ENCODE data around the gene SBF2.
"Not testable (repeated sequence)": the region's sequence is repeated elsewhere in the genome, so short reads cannot be mapped to it uniquely, and the experiment has no call there.

The SBF2 gene

DNA sequence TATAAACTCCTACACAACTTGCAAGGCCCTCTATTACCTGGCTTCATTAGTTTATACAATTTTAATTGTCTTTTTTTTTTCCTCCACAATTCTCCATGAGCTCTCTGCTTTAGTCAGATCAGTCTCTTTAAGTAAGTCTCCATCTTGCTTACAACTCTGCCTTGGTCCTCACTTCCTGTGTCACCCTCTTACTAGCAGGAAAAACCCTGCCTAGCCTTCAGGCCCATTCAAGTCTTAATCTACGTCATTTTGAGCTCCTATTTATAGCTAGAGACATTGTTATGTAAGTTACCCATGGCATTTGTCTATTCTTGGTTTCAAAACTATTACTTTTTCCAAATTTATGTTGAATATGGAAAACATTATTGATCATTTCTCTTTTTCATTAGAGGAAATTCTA, 177.4 kb downstream of the SBF2 start:
- Histone ChIP-seq H3K4me3 (ENCODE audit: low read length) (no peak overlapping the region), H2AFZ (ENCODE audit: low read depth, low read length) (no peak overlapping the region), H3K9me3 (ENCODE audit: low read length) (no peaks in the 10 kb centered on the region), H3K4me1 (ENCODE audit: insufficient read depth, low read length) (no peaks in the 10 kb centered on the region), H3K36me3 (ENCODE audit: insufficient read depth, low read length) (no peaks in the 10 kb centered on the region), H3K27me3 (ENCODE audit: insufficient read depth, low read length) (no peaks in the 10 kb centered on the region)

DNA sequence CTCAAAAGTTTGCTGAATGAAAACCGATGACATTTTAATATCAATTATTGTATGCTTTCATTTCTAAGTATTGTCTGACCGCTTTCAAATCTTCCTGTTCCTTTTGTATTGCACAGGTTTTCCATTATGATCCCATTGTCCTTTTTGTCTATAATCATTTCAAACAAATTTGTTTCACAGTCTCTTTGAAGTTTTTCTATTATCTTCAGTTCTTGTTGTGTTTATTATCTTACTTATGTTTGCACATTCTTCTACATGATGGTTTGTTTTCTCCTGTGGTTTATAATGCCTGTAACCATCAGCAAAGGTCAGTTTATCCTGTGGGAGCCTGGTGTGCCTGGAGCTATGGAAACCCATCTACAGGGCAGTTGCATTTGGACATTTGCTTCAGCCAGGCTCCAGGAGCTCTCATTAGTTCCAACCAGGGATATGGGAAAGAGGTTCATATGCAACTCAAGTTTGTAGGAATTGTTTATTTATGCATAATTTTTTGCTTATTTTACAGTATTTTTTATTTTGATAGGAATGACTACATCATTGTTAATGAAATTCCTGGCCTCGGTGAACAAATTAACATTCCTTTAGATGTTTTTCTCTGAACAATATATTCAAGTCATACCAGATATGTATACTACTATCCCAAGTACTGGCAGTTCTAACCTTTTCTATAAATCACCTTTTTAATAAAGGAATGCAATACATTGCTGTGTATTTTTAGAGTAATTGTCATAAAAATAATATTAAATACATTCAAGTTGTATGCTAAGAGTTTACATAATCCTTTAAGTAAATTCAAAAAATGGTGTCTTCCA, 179.2 kb downstream of the SBF2 start:
- H3K4me3 ChIP-seq (ENCODE audit: low read length): no peak overlapping the region
- no peaks in the 10 kb centered on the region for H3K9me3 ChIP-seq (ENCODE audit: low read length)
- H2AFZ ChIP-seq (ENCODE audit: low read depth, low read length): no peak overlapping the region
- no peaks in the 10 kb centered on the region for H3K4me1 ChIP-seq (ENCODE audit: insufficient read depth, low read length)
- no peaks in the 10 kb centered on the region for H3K27me3 ChIP-seq (ENCODE audit: insufficient read depth, low read length)
- H3K36me3 ChIP-seq (ENCODE audit: insufficient read depth, low read length): no peaks in the 10 kb centered on the region

DNA sequence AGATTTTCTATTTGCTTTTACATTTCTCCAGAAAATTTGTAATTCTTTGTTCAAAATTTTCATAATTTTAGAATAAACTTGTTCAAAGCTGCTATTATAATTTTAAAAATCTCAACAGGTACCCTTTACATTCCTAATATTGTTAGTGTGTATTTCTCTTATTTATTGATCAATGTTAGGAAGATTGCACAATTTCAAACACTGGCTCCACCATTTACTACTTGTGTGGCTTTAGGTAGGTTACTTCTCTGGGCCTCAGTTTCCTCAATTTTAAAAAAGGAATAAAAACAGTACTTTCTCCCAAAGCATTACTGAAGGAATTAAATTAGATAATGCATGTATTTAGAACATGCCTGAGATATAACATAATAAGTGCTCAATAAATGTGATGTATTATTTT, 180.2 kb downstream of the SBF2 start:
- H3K27me3 ChIP-seq (ENCODE audit: insufficient read depth, low read length): no peaks in the 10 kb centered on the region
- no peaks in the 10 kb centered on the region for H3K9me3 ChIP-seq (ENCODE audit: low read length)
- H3K4me3 ChIP-seq (ENCODE audit: low read length): no peak overlapping the region
- no peaks in the 10 kb centered on the region for H3K4me1 ChIP-seq (ENCODE audit: insufficient read depth, low read length)
- H2AFZ ChIP-seq (ENCODE audit: low read depth, low read length): no peak overlapping the region
- H3K36me3 ChIP-seq (ENCODE audit: insufficient read depth, low read length): no peaks in the 10 kb centered on the region

DNA sequence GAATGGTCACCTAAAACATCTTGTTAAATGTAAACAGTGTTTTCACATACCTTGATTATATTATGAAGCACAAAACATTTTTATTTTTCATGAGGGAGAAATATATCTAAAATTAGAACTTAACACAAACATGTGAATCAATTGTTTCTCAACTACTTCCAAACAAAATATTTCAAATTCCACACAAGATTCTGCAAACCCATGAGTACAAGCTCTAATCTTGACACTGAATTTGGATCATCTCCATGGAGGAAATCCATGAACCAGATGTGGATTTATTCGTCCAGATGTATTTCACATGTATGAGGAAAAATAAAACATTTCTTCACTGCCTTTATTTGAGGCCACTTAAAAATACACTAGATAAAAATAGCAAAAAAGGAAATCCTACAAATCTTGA, 184.2 kb downstream of the SBF2 start:
- H3K27me3 ChIP-seq (ENCODE audit: insufficient read depth, low read length): no peaks in the 10 kb centered on the region
- H3K36me3 ChIP-seq (ENCODE audit: insufficient read depth, low read length): no peaks in the 10 kb centered on the region
- no peak overlapping the region for H3K4me3 ChIP-seq (ENCODE audit: low read length)
- H3K4me1 ChIP-seq (ENCODE audit: insufficient read depth, low read length): no peaks in the 10 kb centered on the region
- H2AFZ ChIP-seq (ENCODE audit: low read depth, low read length): no peak overlapping the region
- no peaks in the 10 kb centered on the region for H3K9me3 ChIP-seq (ENCODE audit: low read length)

DNA sequence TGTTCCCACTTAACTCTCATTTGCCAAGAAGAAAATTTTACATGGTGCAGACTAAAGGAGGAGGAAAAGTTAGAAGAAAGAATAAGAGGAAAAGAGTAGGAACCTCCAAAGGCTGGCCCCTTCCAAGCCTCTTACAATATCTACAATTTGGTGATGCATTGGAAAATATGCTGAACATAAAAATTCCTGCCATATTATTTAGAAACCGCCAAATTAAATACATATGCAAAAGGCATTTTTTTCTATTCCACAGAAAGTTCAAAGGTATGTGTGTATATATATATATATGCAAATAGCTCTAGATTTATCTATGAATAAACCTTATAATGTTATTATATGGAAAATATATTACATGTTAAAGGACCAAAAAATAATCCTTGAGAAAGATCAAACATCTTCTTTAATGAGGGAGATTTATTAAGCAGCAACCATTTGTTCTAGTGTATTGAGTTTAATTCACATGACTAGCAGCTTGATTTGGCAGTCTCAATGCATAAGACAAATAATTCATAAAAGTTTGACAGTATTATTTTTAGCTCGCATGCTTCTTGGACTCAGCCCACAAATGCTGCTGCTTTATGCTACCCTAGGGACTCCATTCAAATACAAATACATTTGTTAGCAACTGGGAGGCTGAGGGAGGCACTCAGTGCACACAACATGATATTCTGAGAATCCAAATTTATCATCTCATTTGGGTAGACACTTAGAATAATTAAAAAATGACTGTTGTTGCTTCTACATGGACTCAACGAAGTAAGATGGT, 184.9 kb downstream of the SBF2 start:
- H3K36me3 ChIP-seq (ENCODE audit: insufficient read depth, low read length): no peaks in the 10 kb centered on the region
- H3K9me3 ChIP-seq (ENCODE audit: low read length): no peaks in the 10 kb centered on the region
- no peaks in the 10 kb centered on the region for H3K27me3 ChIP-seq (ENCODE audit: insufficient read depth, low read length)
- peaks cover 3% of the 10 kb centered on the region for H3K4me1 ChIP-seq (ENCODE audit: insufficient read depth, low read length)
- H2AFZ ChIP-seq (ENCODE audit: low read depth, low read length): no peak overlapping the region
- H3K4me3 ChIP-seq (ENCODE audit: low read length): no peak overlapping the region

DNA sequence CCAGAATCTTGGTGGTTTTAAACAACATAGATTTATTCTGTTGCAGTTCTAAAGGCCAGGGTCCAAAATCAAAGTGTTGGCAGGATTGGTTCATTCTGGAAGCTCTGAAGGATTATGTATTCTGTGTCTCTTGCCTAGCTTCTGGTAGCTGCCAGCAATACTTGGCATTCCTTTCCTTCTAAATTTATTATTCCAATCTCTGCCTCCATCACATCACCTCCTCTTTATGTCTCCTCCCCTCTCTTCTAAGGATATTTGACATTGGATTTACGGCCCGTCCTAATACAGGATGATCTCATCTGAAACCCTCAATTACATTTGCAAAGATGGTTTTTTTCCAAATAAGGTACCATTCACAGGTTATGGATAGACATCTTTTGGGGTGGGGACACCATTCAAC, 186.5 kb downstream of the SBF2 start:
- Histone ChIP-seq H3K4me1 (ENCODE audit: insufficient read depth, low read length) (peaks cover 3% of the 10 kb centered on the region), H3K4me3 (ENCODE audit: low read length) (no peak overlapping the region), H3K36me3 (ENCODE audit: insufficient read depth, low read length) (no peaks in the 10 kb centered on the region), H3K27me3 (ENCODE audit: insufficient read depth, low read length) (no peaks in the 10 kb centered on the region), H3K9me3 (ENCODE audit: low read length) (no peaks in the 10 kb centered on the region), H2AFZ (ENCODE audit: low read depth, low read length) (no peak overlapping the region)

DNA sequence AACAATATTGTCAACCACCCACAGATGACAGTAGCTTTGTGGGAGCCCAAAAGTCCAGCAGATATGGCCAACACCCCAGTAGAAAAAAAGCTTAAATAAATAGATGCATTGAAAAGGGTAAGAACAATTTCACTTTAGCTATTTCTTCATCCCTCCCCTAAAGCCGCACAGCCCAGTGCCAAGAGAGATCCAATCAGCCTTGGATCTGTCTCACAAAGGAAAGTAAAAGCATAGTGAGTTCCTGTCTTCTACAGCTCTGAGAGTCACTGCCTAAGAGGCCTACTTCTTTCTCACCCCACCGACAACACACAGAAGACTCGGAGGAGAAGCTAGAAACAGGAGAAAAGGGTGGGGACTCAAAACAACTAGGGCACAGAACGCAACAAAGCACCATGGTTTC, 196.4 kb downstream of the SBF2 start:
- Histone ChIP-seq H3K27me3 (ENCODE audit: insufficient read depth, low read length) (no peaks in the 10 kb centered on the region), H2AFZ (ENCODE audit: low read depth, low read length) (no peak overlapping the region), H3K4me1 (ENCODE audit: insufficient read depth, low read length) (no peaks in the 10 kb centered on the region), H3K9me3 (ENCODE audit: low read length) (peaks cover 3% of the 10 kb centered on the region), H3K4me3 (ENCODE audit: low read length) (no peak overlapping the region), H3K36me3 (ENCODE audit: insufficient read depth, low read length) (no peaks in the 10 kb centered on the region)

DNA sequence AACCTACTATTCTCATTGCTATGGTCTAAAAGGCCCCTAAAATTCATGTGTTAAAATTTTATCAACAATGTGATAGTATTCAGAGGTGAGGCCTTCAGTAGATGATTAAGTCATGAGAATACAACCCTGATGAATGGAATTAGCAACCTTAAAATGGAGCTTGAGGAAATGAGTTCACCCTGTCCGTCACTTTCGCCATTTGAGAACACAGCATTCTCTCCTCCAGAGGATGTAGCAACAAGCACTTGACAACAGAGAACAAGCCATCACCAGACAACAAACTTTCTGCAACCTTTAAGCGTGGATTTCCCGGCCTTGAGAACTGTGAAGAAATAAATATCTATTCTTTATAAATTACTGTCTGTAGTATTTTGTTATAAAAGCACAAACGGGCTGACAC, 197.0 kb downstream of the SBF2 start:
- H3K36me3 ChIP-seq (ENCODE audit: insufficient read depth, low read length): no peaks in the 10 kb centered on the region
- no peaks in the 10 kb centered on the region for H3K4me1 ChIP-seq (ENCODE audit: insufficient read depth, low read length)
- H3K4me3 ChIP-seq (ENCODE audit: low read length): no peak overlapping the region
- H3K9me3 ChIP-seq (ENCODE audit: low read length): peaks cover 3% of the 10 kb centered on the region
- H3K27me3 ChIP-seq (ENCODE audit: insufficient read depth, low read length): no peaks in the 10 kb centered on the region
- no peak overlapping the region for H2AFZ ChIP-seq (ENCODE audit: low read depth, low read length)

DNA sequence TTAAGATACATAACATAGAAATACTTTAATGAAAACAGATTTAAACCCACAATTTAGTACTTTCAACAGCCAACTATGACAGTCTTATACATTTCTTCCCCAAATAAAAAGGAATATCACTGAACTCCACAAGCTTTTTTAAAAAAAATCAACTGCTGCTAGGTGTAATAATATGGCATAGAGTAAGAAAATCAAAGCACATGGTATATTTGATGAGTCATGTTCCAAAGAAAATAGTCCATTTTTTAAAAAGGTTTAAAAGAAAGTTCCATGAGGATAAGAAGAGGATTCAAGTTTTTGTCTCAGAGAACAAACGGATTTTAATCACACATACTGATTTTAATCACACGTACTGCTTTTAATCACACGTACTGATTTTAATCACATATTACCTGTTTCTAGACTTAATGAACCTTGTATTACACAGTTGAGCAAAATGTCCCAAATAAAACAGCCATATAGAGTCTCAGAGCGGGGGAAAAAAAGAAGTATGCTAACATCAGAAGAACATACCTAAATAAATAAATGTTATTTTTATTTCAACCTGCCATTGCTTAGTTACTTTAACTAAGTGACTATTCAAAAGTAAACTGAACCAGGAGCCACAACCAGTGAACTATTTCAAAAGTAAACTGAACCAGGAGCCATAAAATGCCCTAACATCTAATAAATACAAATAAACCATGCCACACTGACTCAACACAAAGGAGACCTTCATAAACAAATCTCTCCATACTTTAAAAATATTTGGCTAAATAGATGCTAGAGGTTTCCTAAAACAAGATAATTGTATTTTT, 198.4 kb downstream of the SBF2 start:
- Histone ChIP-seq H3K27me3 (ENCODE audit: insufficient read depth, low read length) (no peaks in the 10 kb centered on the region), H3K9me3 (ENCODE audit: low read length) (peaks cover 3% of the 10 kb centered on the region), H3K36me3 (ENCODE audit: insufficient read depth, low read length) (no peaks in the 10 kb centered on the region), H3K4me3 (ENCODE audit: low read length) (no peak overlapping the region), H2AFZ (ENCODE audit: low read depth, low read length) (no peak overlapping the region), H3K4me1 (ENCODE audit: insufficient read depth, low read length) (no peaks in the 10 kb centered on the region)

DNA sequence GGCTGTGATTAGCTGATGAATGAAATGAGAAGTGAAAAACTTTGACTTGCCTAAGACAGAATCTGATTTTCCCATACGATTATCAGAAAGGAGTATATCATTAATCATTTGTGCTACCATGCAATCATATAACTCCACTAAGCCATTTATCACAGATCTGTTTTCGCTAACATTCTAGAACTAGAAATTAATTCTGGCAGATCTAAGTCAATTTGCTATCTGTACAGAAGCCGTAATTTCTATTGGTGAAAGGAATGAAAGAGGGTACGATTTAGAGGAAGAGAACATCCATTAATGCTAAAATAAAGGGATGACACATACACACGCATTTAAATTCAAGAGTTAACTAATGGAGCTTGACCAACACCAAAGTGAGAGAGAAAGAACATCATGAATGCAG, 201.6 kb downstream of the SBF2 start:
- Histone ChIP-seq H3K4me3 (ENCODE audit: low read length) (no peak overlapping the region), H2AFZ (ENCODE audit: low read depth, low read length) (no peak overlapping the region), H3K4me1 (ENCODE audit: insufficient read depth, low read length) (no peaks in the 10 kb centered on the region), H3K36me3 (ENCODE audit: insufficient read depth, low read length) (no peaks in the 10 kb centered on the region), H3K9me3 (ENCODE audit: low read length) (no peaks in the 10 kb centered on the region), H3K27me3 (ENCODE audit: insufficient read depth, low read length) (no peaks in the 10 kb centered on the region)

DNA sequence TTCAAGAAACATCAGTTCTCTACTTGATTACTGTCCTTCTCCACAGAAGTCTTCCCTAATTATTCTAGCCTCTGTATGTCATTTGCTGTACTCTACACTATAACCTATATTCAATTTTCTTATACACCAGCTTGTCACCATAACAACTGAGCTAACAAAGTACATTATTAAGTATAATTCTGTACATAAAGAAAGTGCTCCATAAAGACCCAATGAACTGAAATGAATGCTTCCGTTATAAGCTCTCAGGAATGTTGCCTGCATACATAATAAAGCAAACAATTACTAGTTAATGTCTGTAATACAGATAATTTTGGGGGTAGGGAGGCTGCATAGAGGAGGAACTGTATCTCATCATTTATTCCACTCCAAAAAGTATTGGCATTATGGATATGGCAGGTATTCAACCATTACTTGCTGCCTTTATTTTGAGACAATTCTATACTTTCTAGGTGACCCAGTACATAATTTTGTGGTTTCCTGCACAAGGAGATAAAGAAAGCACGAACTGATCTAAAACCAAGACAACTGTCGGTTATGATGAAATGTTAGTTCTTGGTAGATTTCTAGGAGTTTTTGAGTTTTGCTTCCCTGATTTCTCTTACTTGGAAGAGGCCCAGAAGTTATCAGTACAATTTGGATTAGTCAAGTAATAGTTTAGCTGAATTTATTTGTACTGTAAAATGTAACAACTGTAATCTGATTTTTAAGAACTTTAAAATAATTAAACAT, 202.5 kb downstream of the SBF2 start:
- Histone ChIP-seq H3K27me3 (ENCODE audit: insufficient read depth, low read length) (no peaks in the 10 kb centered on the region), H3K4me3 (ENCODE audit: low read length) (no peak overlapping the region), H3K9me3 (ENCODE audit: low read length) (no peaks in the 10 kb centered on the region)

DNA sequence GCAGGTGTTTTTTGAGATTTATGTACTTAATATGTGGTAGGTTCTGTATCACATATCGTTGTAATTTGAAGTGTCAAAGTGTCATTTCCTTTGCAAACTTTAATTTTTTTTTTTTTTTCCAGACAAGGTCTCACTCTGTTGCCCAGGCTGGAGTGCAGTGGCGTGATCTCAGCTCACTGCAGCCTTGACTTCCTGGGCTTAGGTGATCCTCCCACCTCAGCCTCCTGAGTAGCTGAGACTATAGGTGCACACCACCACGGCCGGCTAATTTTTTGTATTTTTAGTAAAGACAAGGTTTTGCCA, 206.1 kb downstream of the SBF2 start:
- H3K36me3 ChIP-seq (ENCODE audit: insufficient read depth, low read length); H3K4me1 ChIP-seq (ENCODE audit: insufficient read depth, low read length); H2AFZ ChIP-seq (ENCODE audit: low read depth, low read length); H3K9me3 ChIP-seq (ENCODE audit: low read length); H3K4me3 ChIP-seq (ENCODE audit: low read length); H3K27me3 ChIP-seq (ENCODE audit: insufficient read depth, low read length): not testable (repeated sequence)

More for the DNA sequence above, 202.5 kb downstream of the SBF2 start:
- Histone ChIP-seq H3K4me1 (ENCODE audit: insufficient read depth, low read length) (no peaks in the 10 kb centered on the region), H3K36me3 (ENCODE audit: insufficient read depth, low read length) (no peaks in the 10 kb centered on the region), H2AFZ (ENCODE audit: low read depth, low read length) (no peak overlapping the region)
